NOMO-1 treated with dmso at 0.1 percent for 144 hours (cell line): ENCODE data around the gene TGM3.

Experiments
- DNase-seq: peaks from one replicate; lab custom pipeline; 2025; ENCODE audit not compliant: unreplicated experiment; lab: John Stamatoyannopoulos, UW

The TGM3 gene

GRCh38 chr20:2373098-2373497 is 77.3 kb downstream of the TGM3 start:
- DNase-seq, result no peak

- DNase-seq, result no peak
These were observed 78.7 kb downstream of the TGM3 start for GRCh38 chr20:2374346-2375125.

GRCh38 chr20:2378893-2379292 is 83.1 kb downstream of the TGM3 start:
- DNase-seq, result no peak

GRCh38 chr20:2379511-2380229 is 83.9 kb downstream of the TGM3 start:
- DNase-seq, result peak; percentile 70

GRCh38 chr20:2380601-2381000 is 84.8 kb downstream of the TGM3 start, which contains the start of gene TGM6:
Gene TGM6, plus strand, starts transcription at chr20:2380901. Its CDS starts 68 bp downstream, at chr20:2380969.
- no peak for DNase-seq

- DNase-seq, result no peak
These were observed 85.5 kb downstream of the TGM3 start for GRCh38 chr20:2381303-2381702.

GRCh38 chr20:2382833-2383232 is 87.0 kb downstream of the TGM3 start:
- DNase-seq, result no peak

- no peak for DNase-seq
These were observed 89.2 kb downstream of the TGM3 start for GRCh38 chr20:2385026-2385425.

GRCh38 chr20:2385496-2385895 is 89.7 kb downstream of the TGM3 start:
- DNase-seq, result no peak

GRCh38 chr20:2386516-2387179 is 90.8 kb downstream of the TGM3 start:
- no peak for DNase-seq

- DNase-seq, result no peak
These were observed 91.4 kb downstream of the TGM3 start for GRCh38 chr20:2387180-2387577.

GRCh38 chr20:2387580-2387979 is 91.8 kb downstream of the TGM3 start:
- no peak for DNase-seq
